Measurements from ENCODE around the gene TTC9C. TPM values are rescaled to one million over a fixed set of nuclear protein-coding genes. Genes with fewer than 3 reads are reported as not detected.
"Not testable (repeated sequence)": the region's sequence is repeated elsewhere in the genome, so short reads cannot be mapped to it uniquely, and the experiment has no call there.

TTC9C gene
- total RNA-seq, 4 donors from 2014 or later = 16.3 to 42.3 (median 31.7) TPM

DNA sequence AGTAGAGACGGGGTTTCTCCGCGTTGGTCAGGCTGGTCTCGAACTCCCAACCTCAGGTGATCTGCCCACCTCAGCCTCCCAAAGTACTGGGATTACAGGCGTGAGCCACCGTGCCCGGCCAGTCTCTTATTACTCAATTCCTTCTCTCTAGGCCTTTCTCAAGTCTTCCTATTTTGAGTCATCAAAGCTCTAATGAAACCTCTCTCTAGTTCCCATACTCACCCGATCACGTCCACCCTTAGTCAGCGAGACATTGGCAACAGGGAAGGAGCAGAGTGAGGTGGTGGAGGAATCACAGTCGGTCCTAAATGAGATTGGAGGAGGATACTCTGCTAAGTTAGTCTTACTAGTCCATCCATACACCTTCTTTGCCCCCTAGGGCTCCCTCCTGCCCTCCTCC, 26.0 kb upstream of the TTC9C start:
- Histone ChIP-seq H3K9me3 (no peaks in the 10 kb centered on the region), H3K27me3 (no peaks in the 10 kb centered on the region), H3K27ac (no peak overlapping the region), H3K36me3 (peaks cover 9% of the 10 kb centered on the region), H3K4me1 (peaks cover 19% of the 10 kb centered on the region), H3K4me3 (no peak overlapping the region)
- TF ChIP-seq, protein P1, sequence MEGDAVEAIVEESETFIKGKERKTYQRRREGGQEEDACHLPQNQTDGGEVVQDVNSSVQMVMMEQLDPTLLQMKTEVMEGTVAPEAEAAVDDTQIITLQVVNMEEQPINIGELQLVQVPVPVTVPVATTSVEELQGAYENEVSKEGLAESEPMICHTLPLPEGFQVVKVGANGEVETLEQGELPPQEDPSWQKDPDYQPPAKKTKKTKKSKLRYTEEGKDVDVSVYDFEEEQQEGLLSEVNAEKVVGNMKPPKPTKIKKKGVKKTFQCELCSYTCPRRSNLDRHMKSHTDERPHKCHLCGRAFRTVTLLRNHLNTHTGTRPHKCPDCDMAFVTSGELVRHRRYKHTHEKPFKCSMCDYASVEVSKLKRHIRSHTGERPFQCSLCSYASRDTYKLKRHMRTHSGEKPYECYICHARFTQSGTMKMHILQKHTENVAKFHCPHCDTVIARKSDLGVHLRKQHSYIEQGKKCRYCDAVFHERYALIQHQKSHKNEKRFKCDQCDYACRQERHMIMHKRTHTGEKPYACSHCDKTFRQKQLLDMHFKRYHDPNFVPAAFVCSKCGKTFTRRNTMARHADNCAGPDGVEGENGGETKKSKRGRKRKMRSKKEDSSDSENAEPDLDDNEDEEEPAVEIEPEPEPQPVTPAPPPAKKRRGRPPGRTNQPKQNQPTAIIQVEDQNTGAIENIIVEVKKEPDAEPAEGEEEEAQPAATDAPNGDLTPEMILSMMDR (IDR thresholded peaks at IDR 0.05) = no peak
- no peak for TF ChIP-seq EP300 (IDR thresholded peaks at IDR 0.05)
- no peak for TF ChIP-seq POLR2A (IDR thresholded peaks at IDR 0.05)
- no peak for TF ChIP-seq POLR2AphosphoS5 (IDR thresholded peaks at IDR 0.05)
- DNase-seq (ENCODE audit: low spot score in 2 of 2) = no peak
- 89% methylated on average over 11 of the region's 11 CpGs for WGBS

DNA sequence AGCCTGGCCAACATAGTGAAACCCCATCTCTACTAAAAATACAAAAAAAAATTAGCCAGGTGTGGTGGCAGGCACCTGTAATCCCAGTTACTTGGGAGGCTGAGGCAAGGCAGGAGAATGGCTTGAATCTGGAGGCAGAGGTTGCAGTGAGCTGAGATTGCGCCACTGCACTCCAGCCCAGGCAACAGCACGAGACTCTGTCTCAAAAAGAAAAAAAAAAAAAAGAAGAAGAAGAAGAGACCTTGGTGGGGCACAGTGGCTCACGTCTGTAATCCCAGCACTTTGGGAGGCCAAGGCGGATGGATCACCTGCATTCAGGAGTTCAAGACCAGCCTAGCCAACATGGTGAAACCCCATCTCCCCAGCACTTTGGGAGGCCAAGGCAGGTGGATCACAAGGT, 24.4 kb upstream of the TTC9C start:
- not testable (repeated sequence) for H3K27me3 ChIP-seq; H3K4me3 ChIP-seq; H3K9me3 ChIP-seq; H3K27ac ChIP-seq; H3K36me3 ChIP-seq; DNase-seq (ENCODE audit: low spot score in 2 of 2)
- 93% methylated on average over 4 of the region's 4 CpGs for WGBS
- peaks cover 32% of the 10 kb centered on the region for H3K4me1 ChIP-seq

DNA sequence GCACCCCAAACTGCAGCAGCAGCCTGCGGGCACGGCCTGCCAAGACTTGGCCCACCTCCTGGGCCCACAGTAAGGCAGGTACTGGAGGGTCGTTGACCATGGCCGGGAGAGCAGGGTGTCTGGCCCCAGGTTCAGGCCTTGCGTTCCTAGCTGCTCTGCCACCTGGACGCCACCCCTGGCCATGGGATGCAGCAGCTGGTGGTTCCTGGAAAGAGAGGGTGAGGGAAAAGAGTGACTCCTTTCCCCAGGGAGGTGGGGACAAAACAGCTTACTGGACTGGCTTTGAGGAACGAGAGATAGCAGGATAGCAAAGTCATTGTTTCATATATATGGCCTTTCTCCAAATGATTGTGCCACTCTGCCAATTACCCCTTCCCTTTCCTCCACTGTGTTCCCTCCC, 22.9 kb upstream of the TTC9C start:
- Histone ChIP-seq H3K4me3 (peak overlapping the region; percentile 63), H3K36me3 (peaks cover 10% of the 10 kb centered on the region)

DNA sequence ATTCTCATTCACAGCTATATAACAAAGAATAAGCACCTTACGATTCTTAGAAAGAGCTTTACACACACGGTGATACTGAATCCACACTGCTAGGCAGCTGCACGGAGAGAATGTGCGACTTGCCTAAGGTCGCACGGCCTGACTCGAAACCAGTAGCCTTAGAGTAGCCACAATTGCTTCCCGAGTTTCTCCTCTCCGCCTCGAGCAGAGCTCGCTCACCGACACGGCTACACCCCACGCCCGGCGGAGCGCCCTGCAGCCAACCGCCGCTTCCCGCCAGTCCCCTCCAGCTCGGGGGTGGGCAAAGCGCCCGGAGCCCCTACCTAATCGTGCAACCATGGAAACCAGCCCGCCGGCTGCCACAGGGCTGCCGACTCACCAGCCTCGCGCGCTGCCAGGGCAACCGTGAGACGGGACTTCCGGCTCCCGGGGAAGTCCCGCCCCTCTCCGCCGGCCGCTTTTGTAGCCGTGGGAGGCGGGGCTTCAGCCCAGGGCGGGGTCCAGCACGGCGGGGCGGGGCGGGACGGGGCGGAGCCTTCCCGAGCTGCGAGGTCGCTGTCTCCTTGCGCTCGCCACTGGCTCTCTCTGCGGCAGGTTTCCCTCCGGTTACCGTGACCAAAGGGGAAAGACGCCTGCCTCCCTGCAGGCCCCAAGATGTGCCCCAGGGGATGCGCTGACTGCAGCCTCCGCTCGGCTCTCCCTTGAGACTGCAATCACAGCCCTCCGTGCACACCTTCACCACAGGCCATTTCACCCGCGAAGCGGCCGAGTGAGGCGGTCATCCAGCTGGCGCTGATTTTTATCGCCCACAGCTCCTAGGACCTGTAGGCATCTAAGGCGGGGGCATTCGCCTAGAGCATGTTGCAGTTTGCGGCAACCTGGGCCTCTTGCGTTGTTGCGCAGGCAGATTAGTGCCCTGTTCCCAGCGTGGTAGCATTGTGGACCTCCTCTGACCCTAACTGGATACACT, 22.1 kb upstream of the TTC9C start:
- WGBS = 17% methylated on average over 16 of the region's 73 CpGs
- peaks cover 44% of the 10 kb centered on the region for H3K4me1 ChIP-seq
- no peaks in the 10 kb centered on the region for H3K9me3 ChIP-seq
- TF ChIP-seq, protein P1 (IDR thresholded peaks at IDR 0.05) = no peak
- TF ChIP-seq POLR2A (IDR thresholded peaks at IDR 0.05) (peak in 1 of 2 donors; percentile 12), POLR2AphosphoS5 (IDR thresholded peaks at IDR 0.05) (peak; percentile 22 to 82 (median 39))
- peak overlapping the region; percentile 71 for H3K27ac ChIP-seq
- H3K36me3 ChIP-seq = peaks cover 14% of the 10 kb centered on the region
- H3K27me3 ChIP-seq = no peaks in the 10 kb centered on the region
- H3K4me3 ChIP-seq = peak overlapping the region; percentile 63
- DNase-seq (ENCODE audit: low spot score in 2 of 2) = peak; percentile 97

More for the DNA sequence above, 22.9 kb upstream of the TTC9C start:
- no peak for DNase-seq (ENCODE audit: low spot score in 2 of 2)
- no peak for TF ChIP-seq POLR2AphosphoS5 (IDR thresholded peaks at IDR 0.05)
- TF ChIP-seq, protein P1 (IDR thresholded peaks at IDR 0.05) = no peak
- no peak for TF ChIP-seq POLR2A (IDR thresholded peaks at IDR 0.05)
- TF ChIP-seq EP300 (IDR thresholded peaks at IDR 0.05) = no peak
- 34% methylated on average over 7 of the region's 7 CpGs for WGBS
- H3K4me1 ChIP-seq = peaks cover 42% of the 10 kb centered on the region
- H3K27me3 ChIP-seq = no peaks in the 10 kb centered on the region
- no peaks in the 10 kb centered on the region for H3K9me3 ChIP-seq
- peak overlapping the region; percentile 71 for H3K27ac ChIP-seq

DNA sequence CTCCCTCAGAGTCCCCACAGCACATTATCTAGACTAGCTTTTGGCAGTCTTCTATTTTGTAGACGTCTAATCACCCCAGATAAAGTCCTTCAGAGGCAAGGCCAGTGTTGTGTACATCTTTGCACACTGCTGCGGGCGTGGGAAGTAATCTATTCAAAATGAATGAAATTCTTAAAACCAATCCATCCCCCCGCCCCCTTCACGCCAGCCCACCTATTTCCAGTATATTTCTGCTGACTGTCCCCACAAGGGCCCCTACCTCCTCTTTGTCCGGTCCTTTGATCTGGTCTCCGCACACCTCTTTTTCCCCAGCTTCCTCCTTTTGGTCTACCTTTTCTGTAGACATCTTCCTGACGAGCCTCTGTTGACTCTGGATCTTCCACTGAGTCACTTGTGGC, 21.4 kb upstream of the TTC9C start:
- Histone ChIP-seq H3K27ac (peak overlapping the region; percentile 71), H3K4me1 (peaks cover 44% of the 10 kb centered on the region), H3K4me3 (peak overlapping the region; percentile 63), H3K27me3 (no peaks in the 10 kb centered on the region), H3K9me3 (no peaks in the 10 kb centered on the region), H3K36me3 (peaks cover 14% of the 10 kb centered on the region)
- TF ChIP-seq EP300 (IDR thresholded peaks at IDR 0.05) = no peak
- no peak for TF ChIP-seq POLR2AphosphoS5 (IDR thresholded peaks at IDR 0.05)
- TF ChIP-seq, protein P1 (IDR thresholded peaks at IDR 0.05) = no peak
- TF ChIP-seq POLR2A (IDR thresholded peaks at IDR 0.05) = no peak
- WGBS = 80% methylated on average over 8 of the region's 8 CpGs
- no peak for DNase-seq (ENCODE audit: low spot score in 2 of 2)

Data from suprapubic skin (tissue), 4 donors.